COLO668 (cell line): ENCODE data around the gene TDRD10.
"Not testable (repeated sequence)": the region's sequence is repeated elsewhere in the genome, so short reads cannot be mapped to it uniquely, and the experiment has no call there.

Source experiments
- DNase-seq: peaks from one replicate; lab custom pipeline; 2025; ENCODE audit not compliant: unreplicated experiment; lab: John Stamatoyannopoulos, UW

TDRD10 gene

GRCh38 chr1:154478639-154479038 is 23.4 kb upstream of the TDRD10 start:
- DNase-seq: no peak

GRCh38 chr1:154479764-154480421 is 22.1 kb upstream of the TDRD10 start:
- DNase-seq: peak; percentile 59

- no peak for DNase-seq
These were observed 21.0 kb upstream of the TDRD10 start for GRCh38 chr1:154481053-154481452.

GRCh38 chr1:154483941-154484803 is 17.8 kb upstream of the TDRD10 start:
- DNase-seq: no peak

- no peak for DNase-seq
These were observed 16.9 kb upstream of the TDRD10 start for GRCh38 chr1:154485106-154485505.

- DNase-seq: no peak
These were observed 16.0 kb upstream of the TDRD10 start for GRCh38 chr1:154485910-154486496.

- DNase-seq: not testable (repeated sequence)
These were observed 15.3 kb upstream of the TDRD10 start for GRCh38 chr1:154486756-154487155.

GRCh38 chr1:154488922-154489321 is 13.1 kb upstream of the TDRD10 start:
- no peak for DNase-seq

GRCh38 chr1:154489695-154490274 is 12.2 kb upstream of the TDRD10 start:
- no peak for DNase-seq

- DNase-seq: no peak
These were observed 11.7 kb upstream of the TDRD10 start for GRCh38 chr1:154490317-154490716.

GRCh38 chr1:154492115-154492514 is 9.9 kb upstream of the TDRD10 start:
- no peak for DNase-seq

- no peak for DNase-seq
These were observed 8.7 kb upstream of the TDRD10 start for GRCh38 chr1:154493276-154493675.

- DNase-seq: no peak
These were observed 6.3 kb upstream of the TDRD10 start for GRCh38 chr1:154495496-154496273.

- DNase-seq: no peak
These were observed 5.6 kb upstream of the TDRD10 start for GRCh38 chr1:154496383-154496782.

- no peak for DNase-seq
These were observed 4.8 kb upstream of the TDRD10 start for GRCh38 chr1:154497026-154497806.

GRCh38 chr1:154499446-154499845 is 2.6 kb upstream of the TDRD10 start:
- DNase-seq: no peak

GRCh38 chr1:154500533-154500932 is 1.5 kb upstream of the TDRD10 start:
- no peak for DNase-seq

- DNase-seq: no peak
These were observed 475 bp upstream of the TDRD10 start for GRCh38 chr1:154501423-154502065.

GRCh38 chr1:154502744-154503115 is 711 bp downstream of the TDRD10 start:
- no peak for DNase-seq

- DNase-seq: no peak
These were observed 1.9 kb downstream of the TDRD10 start for GRCh38 chr1:154503898-154504297.
